T-helper 22 cell (primary cell): ENCODE results near the gene SAPCD2.
A peak's percentile ranks its signal among the peaks of the same experiment; 100 is the strongest.

ENCODE experiments used
- DNase-seq: peaks from one replicate; pipeline ENCODE4 v3.0.0-alpha.2; 2020; ENCODE audit warnings: low read depth

Gene SAPCD2

DNA sequence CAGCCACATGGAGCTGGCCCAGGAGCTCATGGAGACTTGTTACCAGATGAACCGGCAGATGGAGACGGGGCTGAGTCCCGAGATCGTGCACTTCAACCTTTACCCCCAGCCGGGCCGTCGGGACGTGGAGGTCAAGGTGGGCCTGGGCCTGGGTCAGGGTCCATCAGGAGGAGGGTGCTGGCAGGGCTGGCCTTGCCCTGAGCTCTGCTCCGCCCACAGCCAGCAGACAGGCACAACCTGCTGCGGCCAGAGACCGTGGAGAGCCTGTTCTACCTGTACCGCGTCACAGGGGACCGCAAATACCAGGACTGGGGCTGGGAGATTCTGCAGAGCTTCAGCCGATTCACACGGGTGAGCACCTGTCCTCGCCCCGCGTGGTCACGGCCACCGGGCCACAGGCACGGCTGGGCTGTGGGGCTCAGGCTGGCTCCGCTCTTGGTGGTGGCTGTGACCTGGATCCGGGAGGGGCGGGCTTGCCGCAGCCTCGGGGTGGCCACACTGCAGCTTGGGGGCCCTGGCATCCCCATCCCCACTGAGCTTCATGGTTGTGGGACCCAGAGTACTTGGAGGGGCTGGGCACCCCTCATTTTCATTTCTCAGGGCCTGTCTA, 37.1 kb upstream of the SAPCD2 start:
- DNase-seq = no peak

GRCh38 chr9:137106662-137107250, 36.4 kb upstream of the SAPCD2 start:
- no peak for DNase-seq

- DNase-seq = no peak
Observed at GRCh38 chr9:137105814-137106661, 35.7 kb upstream of the SAPCD2 start.

GRCh38 chr9:137103206-137103999, 33.0 kb upstream of the SAPCD2 start:
- no peak for DNase-seq

GRCh38 chr9:137099231-137099630, 28.9 kb upstream of the SAPCD2 start:
- no peak for DNase-seq

GRCh38 chr9:137097761-137098462, 27.6 kb upstream of the SAPCD2 start:
- no peak for DNase-seq

GRCh38 chr9:137096785-137097546, 26.6 kb upstream of the SAPCD2 start:
- no peak for DNase-seq

GRCh38 chr9:137095664-137096517, 25.5 kb upstream of the SAPCD2 start:
- peak; percentile 83 for DNase-seq

DNA sequence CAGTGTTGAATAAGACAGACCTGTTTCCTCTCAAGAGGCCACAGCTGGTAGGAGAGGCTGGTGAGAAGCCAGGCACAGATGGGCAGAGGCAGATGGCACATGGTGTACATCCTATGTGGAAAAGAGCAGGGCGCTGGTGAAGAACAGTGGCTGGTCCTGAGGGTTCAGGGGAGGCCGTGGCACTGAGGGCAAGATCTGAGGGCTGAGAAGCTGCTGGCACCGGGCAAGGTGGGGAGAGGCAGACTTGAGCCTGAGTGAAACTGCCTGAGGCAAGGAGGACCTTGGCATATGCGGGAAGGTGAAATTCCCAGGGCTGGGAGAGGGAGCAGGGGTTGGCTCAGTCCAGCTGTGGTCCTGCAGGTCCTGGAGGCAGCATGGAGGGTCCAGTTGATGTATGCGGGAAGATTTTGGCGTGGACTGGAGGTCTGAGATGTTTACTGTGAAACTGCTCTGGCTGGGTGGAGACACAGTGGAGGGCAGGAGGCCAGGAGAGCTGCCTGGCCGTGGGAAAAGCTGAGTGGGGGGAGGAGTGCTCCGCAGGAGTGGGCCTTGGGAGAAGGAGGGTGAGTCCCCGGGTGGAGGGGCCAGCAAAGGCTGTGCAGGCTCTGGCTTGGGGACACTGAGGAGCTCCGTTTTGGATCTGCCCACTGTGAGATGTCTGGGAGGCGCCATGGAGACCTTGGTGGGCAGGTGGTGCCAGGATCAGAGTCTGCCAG, 19.0 kb upstream of the SAPCD2 start:
- no peak for DNase-seq

GRCh38 chr9:137088121-137088520, 17.8 kb upstream of the SAPCD2 start:
- no peak for DNase-seq

DNA sequence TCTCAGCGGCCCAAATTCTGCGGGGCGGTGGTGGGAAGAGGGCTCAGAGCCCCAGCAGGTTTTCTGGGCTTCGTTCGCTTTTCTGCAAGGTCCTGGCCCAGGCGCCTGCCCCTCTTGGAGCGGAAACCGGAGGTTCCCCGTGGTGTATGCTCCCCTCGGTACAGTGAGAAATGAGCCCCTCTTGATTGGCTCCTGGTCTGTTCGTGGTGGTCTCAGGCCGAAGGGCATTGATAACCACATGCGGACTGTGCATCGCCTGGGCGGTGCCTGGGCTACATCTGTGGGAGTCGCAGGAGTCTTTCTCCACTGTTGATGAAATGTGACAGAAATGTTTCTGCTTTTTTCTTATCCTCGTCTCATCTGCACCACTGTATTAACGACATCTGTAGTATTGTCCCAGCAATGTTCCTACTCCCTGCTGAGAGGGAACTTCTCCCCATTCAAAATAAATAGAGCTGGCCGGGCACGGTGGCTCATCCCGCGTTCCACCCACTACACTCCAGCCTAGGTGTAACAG, 17.1 kb upstream of the SAPCD2 start:
- DNase-seq = no peak

GRCh38 chr9:137086531-137087408, 16.4 kb upstream of the SAPCD2 start, which contains the start of gene MAN1B1:
MAN1B1 (plus strand) TSS chr9:137086985; CDS start chr9:137087000, 15 bp downstream.
- peak; percentile 100 for DNase-seq

GRCh38 chr9:137085920-137086530, 15.7 kb upstream of the SAPCD2 start:
- DNase-seq = no peak

- DNase-seq = no peak
Observed at GRCh38 chr9:137084526-137084925, 14.2 kb upstream of the SAPCD2 start.

GRCh38 chr9:137083394-137084004, 13.1 kb upstream of the SAPCD2 start:
- DNase-seq = no peak

DNA sequence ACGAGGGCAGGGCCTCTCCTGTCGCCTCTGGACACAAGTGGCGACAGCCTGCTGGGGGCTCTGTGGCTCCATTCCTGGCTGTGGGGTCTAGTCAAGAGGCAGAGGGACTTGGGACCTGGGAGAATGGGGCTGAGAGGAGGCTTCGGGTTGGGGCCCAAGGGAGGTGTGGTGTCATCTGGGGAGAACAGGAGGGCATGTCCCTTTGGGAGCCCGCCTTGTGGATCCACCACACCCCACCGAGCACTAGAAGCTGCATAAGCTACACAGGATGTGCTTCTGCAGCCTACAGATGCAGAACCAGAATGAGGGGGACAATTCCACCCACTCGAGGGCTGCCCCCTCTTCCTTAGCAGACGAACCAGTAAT, 12.6 kb upstream of the SAPCD2 start:
- no peak for DNase-seq
